PC-9 (cell line): ENCODE data around the gene SCAF4.

Experiments
- CTCF ChIP-seq: fragments of 200-600 bp; sonication (generic); conservative IDR thresholded peaks from 2 replicates; pipeline ENCODE4 v1.6.1; 2017; ENCODE audit warnings: mixed run types, antibody characterized with exemption, mild to moderate bottlenecking, moderate library complexity
- EZH2 ChIP-seq: fragments of 200-600 bp; sonication (generic); IDR thresholded peaks from 2 replicates; pipeline ENCODE4 v1.8.0; 2017; ENCODE audit warnings: antibody characterized with exemption, low read depth

GRCh38 chr21:31741116-31741515 is 9.2 kb upstream of the SCAF4 start:
- TF ChIP-seq CTCF (no peak), EZH2 (no peak)
